ENCODE results near the gene GCC1. TPM values are rescaled to one million over a fixed set of nuclear protein-coding genes. Genes with fewer than 3 reads are reported as not detected.

Gene GCC1
- total and polyA plus RNA-seq, 3 experiments from 2014 or later = 20.1 to 21.0 (median 20.2) TPM

GRCh38 chr7:127534636-127535035 is 50.8 kb downstream of the GCC1 start:
- H3K27ac ChIP-seq (ENCODE audit: low read depth, low read length) = no peak overlapping the region
- no peak overlapping the region for H3K4me3 ChIP-seq (ENCODE audit: low read length)
- ChIA-PET POLR2A (no interaction called here), CTCF (no interaction called here)
- Mint-ChIP-seq H3K4me3 (no peak overlapping the region), H3K27ac (no peak overlapping the region), H3K4me1 (peaks cover 3 to 6% (median 5%) of the 10 kb centered on the region in 3 donors), H3K27me3 (peaks cover 18 to 52% of the 10 kb centered on the region in 2 donors), H3K9me3 (peaks cover 0 to 3% (median 0%) of the 10 kb centered on the region in 5 donors), H3K36me3 (no peaks in the 10 kb centered on the region)
- H3K27me3 ChIP-seq (ENCODE audit: insufficient read depth, low read length, poor library complexity, severe bottlenecking) = peaks cover 11% of the 10 kb centered on the region
- H3K9me3 ChIP-seq (ENCODE audit: low read length) = no peaks in the 10 kb centered on the region
- H3K36me3 ChIP-seq (ENCODE audit: insufficient read depth, low read length) = no peaks in the 10 kb centered on the region
- DNase-seq = no peak
- H3K4me1 ChIP-seq (ENCODE audit: insufficient read depth, low read length) = no peaks in the 10 kb centered on the region

GRCh38 chr7:127532736-127533135 is 52.7 kb downstream of the GCC1 start:
- no peak overlapping the region for H3K4me3 ChIP-seq (ENCODE audit: low read length)
- H3K36me3 Mint-ChIP-seq = no peaks in the 10 kb centered on the region
- POLR2A ChIA-PET = no interaction called here
- no peak for DNase-seq
- H3K4me1 Mint-ChIP-seq = peaks cover 3 to 6% (median 5%) of the 10 kb centered on the region in 3 donors
- CTCF ChIA-PET = no interaction called here
- peaks cover 0 to 8% (median 4%) of the 10 kb centered on the region in 5 donors for H3K9me3 Mint-ChIP-seq
- H3K27ac ChIP-seq (ENCODE audit: low read depth, low read length) = no peak overlapping the region
- no peak overlapping the region for H3K27ac Mint-ChIP-seq
- peaks cover 6% of the 10 kb centered on the region for H3K27me3 ChIP-seq (ENCODE audit: insufficient read depth, low read length, poor library complexity, severe bottlenecking)
- peaks cover 30 to 48% of the 10 kb centered on the region in 2 donors for H3K27me3 Mint-ChIP-seq
- H3K36me3 ChIP-seq (ENCODE audit: insufficient read depth, low read length) = no peaks in the 10 kb centered on the region
- no peaks in the 10 kb centered on the region for H3K9me3 ChIP-seq (ENCODE audit: low read length)
- H3K4me1 ChIP-seq (ENCODE audit: insufficient read depth, low read length) = no peaks in the 10 kb centered on the region
- H3K4me3 Mint-ChIP-seq = no peak overlapping the region

- Mint-ChIP-seq H3K27me3 (peaks cover 28 to 42% of the 10 kb centered on the region in 2 donors), H3K36me3 (no peaks in the 10 kb centered on the region), H3K4me3 (no peak overlapping the region), H3K9me3 (peaks cover 0 to 8% (median 4%) of the 10 kb centered on the region in 5 donors), H3K27ac (peak overlapping the region in 1 of 8 donors; percentile 84), H3K4me1 (peaks cover 3 to 6% (median 5%) of the 10 kb centered on the region in 3 donors)
- Histone ChIP-seq H3K9me3 (ENCODE audit: low read length) (no peaks in the 10 kb centered on the region), H3K36me3 (ENCODE audit: insufficient read depth, low read length) (no peaks in the 10 kb centered on the region), H3K27ac (ENCODE audit: low read depth, low read length) (no peak overlapping the region), H3K27me3 (ENCODE audit: insufficient read depth, low read length, poor library complexity, severe bottlenecking) (peaks cover 5% of the 10 kb centered on the region), H3K4me1 (ENCODE audit: insufficient read depth, low read length) (no peaks in the 10 kb centered on the region), H3K4me3 (ENCODE audit: low read length) (no peak overlapping the region)
- no peak for DNase-seq
- ChIA-PET CTCF (no interaction called here), POLR2A (no interaction called here)
These were observed 53.2 kb downstream of the GCC1 start for GRCh38 chr7:127532151-127532550.

Other genes starting within 250 kb of the GCC1 start
- 10 to 100 TPM; 43.8 TPM for gene ZNF800, start 192.9 kb downstream of the GCC1 start, total RNA-seq
- gene ZNF800, start 192.9 kb downstream of the GCC1 start, polyA plus RNA-seq = 51.5 TPM
- gene ARF5, start 2.8 kb upstream of the GCC1 start, total RNA-seq = 100 to 1,000 TPM; 125 to 134 TPM
- 180 TPM for gene ARF5, start 2.8 kb upstream of the GCC1 start, polyA plus RNA-seq
- gene FSCN3, start 8.1 kb upstream of the GCC1 start, total RNA-seq = 1 to 10 TPM; 1.0 to 1.1 TPM
- gene FSCN3, start 8.1 kb upstream of the GCC1 start, polyA plus RNA-seq = 1.0 TPM
- not detected for gene PAX4, start 32.5 kb upstream of the GCC1 start, total RNA-seq
- gene PAX4, start 32.5 kb upstream of the GCC1 start, polyA plus RNA-seq = not detected
- gene SND1, start 66.6 kb upstream of the GCC1 start, total RNA-seq = 100 to 1,000 TPM; 198 to 203 TPM
- gene SND1, start 66.6 kb upstream of the GCC1 start, polyA plus RNA-seq = 121 TPM

Measured in CD8-positive, alpha-beta memory T cell (primary cell).